HEK293 (cell line): ENCODE measurements around the gene PRSS8.

Experiments used
- AEBP2 ChIP-seq: fragments of 450-650 bp; formaldehyde crosslinking; IDR thresholded peaks from 2 replicates; pipeline ENCODE4 v1.5.1; 2016; ENCODE audit warnings: missing biosample characterization, missing genetic modification characterization, borderline replicate concordance
- CTCF ChIP-seq: fragments of 450-650 bp; formaldehyde crosslinking; IDR thresholded peaks from 2 replicates; pipeline ENCODE4 v1.5.1; 2016; ENCODE audit warnings: missing biosample characterization, missing genetic modification characterization
- HOXA7 ChIP-seq: sonication (generic); formaldehyde crosslinking; IDR thresholded peaks from 2 replicates; pipeline ENCODE4 v1.8.1; 2022; ENCODE audit warnings: missing genetic modification reagents, borderline replicate concordance
- KLF1 ChIP-seq: fragments of 450-650 bp; formaldehyde crosslinking; IDR thresholded peaks from 2 replicates; pipeline ENCODE4 v1.5.1; 2016; ENCODE audit warnings: missing biosample characterization, missing genetic modification characterization
- SETDB1 ChIP-seq: IDR thresholded peaks from one replicate; pipeline ENCODE4 v1.6.1; 2017; ENCODE audit warnings: mild to moderate bottlenecking, low read length, moderate library complexity, mixed read lengths; ENCODE audit not compliant: insufficient read length
- TCF7L2 ChIP-seq: IDR thresholded peaks from 2 replicates; pipeline ENCODE4 v1.6.1; 2011; ENCODE audit warnings: low read depth, mild to moderate bottlenecking, inconsistent platforms, low read length, moderate library complexity, borderline replicate concordance
- TSHZ1 ChIP-seq: fragments of 450-650 bp; formaldehyde crosslinking; IDR thresholded peaks from 2 replicates; pipeline ENCODE4 v1.5.1; 2016; ENCODE audit warnings: missing biosample characterization, missing genetic modification characterization, borderline replicate concordance
- ZNF146 ChIP-seq: fragments of 450-650 bp; formaldehyde crosslinking; IDR thresholded peaks from 2 replicates; pipeline ENCODE4 v1.5.1; 2016; ENCODE audit warnings: missing biosample characterization, missing genetic modification characterization
- ZNF239 ChIP-seq: fragments of 450-650 bp; formaldehyde crosslinking; IDR thresholded peaks from 2 replicates; pipeline ENCODE4 v1.5.1; 2016; ENCODE audit warnings: missing biosample characterization, missing genetic modification characterization
- ZNF274 ChIP-seq, 2 experiments: fragments of 200-500 bp in 1 of 2; fragments of 450-650 bp in 1 of 2; sonication (Bioruptor generic) in 1 of 2; formaldehyde crosslinking in 1 of 2; IDR thresholded peaks; 2 replicates each; pipeline versions ENCODE4 v1.5.1 to v1.6.1; 2014 to 2016; ENCODE audit warnings: borderline replicate concordance in 1 of 2, inconsistent platforms in 1 of 2, low read length in 1 of 2, missing biosample characterization in 1 of 2, missing genetic modification characterization in 1 of 2
- ZNF629 ChIP-seq: fragments of 450-650 bp; formaldehyde crosslinking; IDR thresholded peaks from 2 replicates; pipeline ENCODE4 v1.5.1; 2017; ENCODE audit warnings: missing biosample characterization, missing genetic modification characterization
- ZNF639 ChIP-seq: fragments of 450-650 bp; formaldehyde crosslinking; IDR thresholded peaks from 2 replicates; pipeline ENCODE4 v1.5.1; 2016; ENCODE audit warnings: missing biosample characterization, missing genetic modification characterization
- ZSCAN4 ChIP-seq: fragments of 450-650 bp; formaldehyde crosslinking; IDR thresholded peaks from 2 replicates; pipeline ENCODE4 v1.5.1; 2017; ENCODE audit warnings: missing biosample characterization, missing genetic modification characterization

- TF ChIP-seq CTCF (tag by site-specific recombination) = no peak
- no peak for TF ChIP-seq ZNF629
- TF ChIP-seq TSHZ1 (tag by site-specific recombination) = no peak
- TF ChIP-seq SETDB1 = no peak
- TF ChIP-seq AEBP2 (tag by site-specific recombination) = no peak
- no peak for TF ChIP-seq ZNF639 (tag by site-specific recombination)
- TF ChIP-seq KLF1 (tag by site-specific recombination) = no peak
- TF ChIP-seq HOXA7 (CRISPR knock-in tag) = no peak
- TF ChIP-seq ZSCAN4 (tag by site-specific recombination) = no peak
- TF ChIP-seq TCF7L2 = no peak
- TF ChIP-seq ZNF146 = no peak
- no peak for TF ChIP-seq ZNF239 (tag by site-specific recombination)
- no peak for TF ChIP-seq ZNF274 (IDR thresholded peaks at IDR 0.05; ENCODE audit: low read length)
- TF ChIP-seq ZNF274 (tag by site-specific recombination; IDR thresholded peaks at IDR 0.05; ENCODE audit: borderline replicate concordance) = no peak
Observed at GRCh38 chr16:31129568-31130335, 5.8 kb downstream of the PRSS8 start.
